ENCODE measurements around the gene CDK5RAP2.

CDK5RAP2 gene

DNA sequence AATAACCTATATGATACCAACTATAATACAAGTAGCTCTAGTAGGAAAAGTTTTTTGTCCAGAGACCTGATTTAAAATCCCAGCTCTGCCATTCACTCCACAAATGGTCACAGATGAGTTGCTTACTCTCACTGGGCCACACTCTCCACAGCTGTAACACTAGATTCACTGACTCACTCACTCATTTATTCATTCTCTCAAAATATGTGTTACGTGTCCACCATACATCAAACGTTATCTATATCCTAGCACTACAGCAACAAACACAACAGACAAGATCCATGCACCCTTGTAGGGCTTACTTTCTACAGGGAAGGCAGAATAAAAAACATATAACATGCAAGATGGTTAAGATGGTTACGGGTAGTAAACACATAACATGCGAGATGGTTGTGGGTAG, 146.3 kb downstream of the CDK5RAP2 start:
- no peak for DNase-seq

DNA sequence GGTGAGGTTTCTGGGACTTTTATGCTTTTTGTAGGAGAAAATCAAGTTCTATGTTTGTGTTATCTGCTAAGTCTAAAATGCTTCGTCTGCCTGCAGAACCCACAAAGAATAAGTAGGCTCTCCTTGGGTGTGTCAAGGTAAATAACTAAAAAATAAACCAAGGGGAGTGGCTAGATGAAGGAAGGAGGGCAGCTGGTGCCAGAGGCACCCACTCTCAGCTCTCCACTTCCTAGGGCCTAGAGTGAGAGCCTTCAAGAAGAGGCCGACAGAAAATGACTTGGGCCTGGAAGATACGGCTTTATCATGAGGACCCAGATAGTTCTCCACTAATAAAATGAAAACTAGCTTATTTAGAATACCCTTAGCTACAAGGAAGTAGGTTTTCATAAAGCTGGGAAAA, 147.4 kb downstream of the CDK5RAP2 start:
- no peak for DNase-seq

- no peak for DNase-seq
These were observed 148.7 kb downstream of the CDK5RAP2 start for GRCh38 chr9:120431268-120431667.

GRCh38 chr9:120424248-120424647, 155.7 kb downstream of the CDK5RAP2 start:
- no peak for DNase-seq

- no peak for DNase-seq
These were observed 156.2 kb downstream of the CDK5RAP2 start for GRCh38 chr9:120423812-120424211.

DNA sequence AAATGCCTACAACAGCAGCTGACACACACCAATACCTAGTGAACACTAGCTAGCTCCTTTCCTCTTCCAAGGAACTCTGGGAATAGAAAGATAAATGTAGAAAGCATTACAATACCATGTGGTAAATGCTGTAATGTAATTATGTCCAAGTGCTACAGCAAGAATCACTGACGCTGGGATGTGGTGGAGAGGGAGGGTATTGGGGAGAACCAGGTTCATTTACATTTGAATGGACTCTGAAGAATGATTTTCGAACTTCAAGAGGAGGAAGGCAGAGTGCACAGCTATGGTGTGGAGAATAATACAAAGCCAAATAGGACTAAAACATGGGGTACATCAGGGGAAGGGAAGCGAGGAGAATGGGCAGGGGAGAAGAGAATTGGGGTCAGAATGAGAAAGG, 158.0 kb downstream of the CDK5RAP2 start:
- no peak for DNase-seq

DNA sequence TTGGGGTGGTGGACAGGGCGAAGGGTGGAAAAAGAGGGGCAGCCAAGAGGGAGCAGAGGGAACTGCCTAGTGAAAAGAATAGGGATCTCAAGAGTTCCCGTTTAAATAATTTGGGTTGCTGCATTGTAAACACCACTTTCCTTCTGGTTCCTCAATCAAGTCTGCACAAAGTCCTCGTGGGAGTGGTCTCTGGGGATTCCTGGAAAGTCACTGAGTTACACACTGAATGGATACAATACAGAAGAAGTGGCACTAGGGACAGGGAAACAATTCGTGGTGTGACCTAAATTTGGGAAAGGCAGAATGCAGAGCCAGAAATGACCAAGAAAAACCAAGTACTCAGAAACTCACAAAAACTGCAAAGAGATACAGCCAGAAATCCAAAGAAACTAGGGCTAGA, 161.7 kb downstream of the CDK5RAP2 start:
- no peak for DNase-seq

DNA sequence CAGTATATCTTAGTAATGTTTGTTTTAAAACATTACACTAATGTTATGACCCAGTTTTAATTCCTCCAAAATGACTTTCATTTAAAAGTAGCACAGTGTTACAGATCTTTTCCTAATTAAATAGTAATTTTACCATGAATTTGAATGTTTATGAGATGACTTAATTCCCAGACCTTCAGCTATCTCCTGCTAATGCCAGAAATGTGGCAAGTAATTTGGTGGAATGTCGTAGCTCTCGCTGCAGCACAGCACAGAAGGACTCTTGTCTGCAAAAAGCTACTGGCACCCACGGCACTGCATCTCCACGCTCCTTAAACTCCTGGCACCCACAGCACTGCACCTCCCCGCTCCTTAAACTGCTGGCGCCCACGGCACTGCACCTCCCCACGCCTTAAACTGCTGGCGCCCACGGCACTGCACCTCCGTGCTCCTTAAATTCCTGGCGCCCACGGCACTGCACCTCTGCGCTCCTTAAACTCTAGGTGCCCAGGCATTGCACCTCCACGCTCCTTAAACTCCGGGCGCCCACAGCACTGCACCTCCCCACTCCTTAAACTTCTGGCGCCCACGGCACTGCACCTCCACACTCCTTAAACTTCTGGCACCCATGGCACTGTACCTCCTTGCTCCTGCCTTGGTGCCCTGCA, 163.1 kb downstream of the CDK5RAP2 start:
- DNase-seq: no peak

DNA sequence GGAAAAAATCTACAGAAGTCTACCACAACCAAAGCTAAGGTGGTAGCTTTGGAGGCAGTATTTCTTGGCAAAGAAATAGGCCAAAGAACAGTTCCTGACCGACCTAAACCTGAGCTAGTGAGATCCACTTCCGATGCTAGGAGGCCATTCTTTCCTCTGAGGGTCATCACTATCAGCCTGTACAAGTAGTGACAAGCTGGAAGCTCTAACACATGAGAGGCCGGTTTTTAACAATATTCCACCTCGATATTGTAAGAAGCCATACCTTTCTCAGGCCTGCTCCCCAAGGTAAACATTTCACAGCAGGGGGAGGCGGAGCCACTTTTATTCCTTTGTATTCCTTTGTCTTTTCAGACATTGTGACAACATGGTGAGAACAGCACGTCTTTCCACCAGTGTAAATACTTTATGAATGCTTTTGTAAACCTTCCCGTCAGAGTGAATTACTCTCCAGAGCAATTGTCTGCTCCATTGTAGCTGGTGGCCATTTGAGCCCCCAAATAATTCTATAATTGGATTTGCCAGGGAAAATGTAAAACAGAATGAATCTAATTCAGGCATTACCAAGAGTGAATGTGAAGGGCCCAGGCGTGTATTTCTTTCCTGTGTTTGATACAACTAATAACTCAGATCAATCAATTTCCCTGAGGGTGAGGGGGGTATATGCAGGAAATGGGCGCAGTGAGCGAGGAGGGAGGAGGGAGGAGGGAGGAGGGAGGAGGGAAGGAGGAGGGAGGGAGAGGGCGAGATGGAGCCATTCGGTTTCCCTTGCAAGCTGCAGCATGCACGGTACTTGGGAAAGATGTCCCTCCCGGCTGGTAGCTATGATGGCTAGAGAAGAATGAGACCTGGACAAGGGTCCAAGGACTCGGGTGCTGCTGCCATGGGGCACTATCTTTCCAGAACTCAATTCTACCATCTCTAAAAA, 166.6 kb downstream of the CDK5RAP2 start:
- no peak for DNase-seq

- DNase-seq: no peak
These were observed 167.5 kb downstream of the CDK5RAP2 start for GRCh38 chr9:120412425-120412951.

GRCh38 chr9:120411862-120412424, 168.0 kb downstream of the CDK5RAP2 start:
- no peak for DNase-seq

GRCh38 chr9:120410925-120411501, 169.0 kb downstream of the CDK5RAP2 start:
- no peak for DNase-seq

GRCh38 chr9:120408680-120409258, 171.2 kb downstream of the CDK5RAP2 start:
- no peak for DNase-seq

DNA sequence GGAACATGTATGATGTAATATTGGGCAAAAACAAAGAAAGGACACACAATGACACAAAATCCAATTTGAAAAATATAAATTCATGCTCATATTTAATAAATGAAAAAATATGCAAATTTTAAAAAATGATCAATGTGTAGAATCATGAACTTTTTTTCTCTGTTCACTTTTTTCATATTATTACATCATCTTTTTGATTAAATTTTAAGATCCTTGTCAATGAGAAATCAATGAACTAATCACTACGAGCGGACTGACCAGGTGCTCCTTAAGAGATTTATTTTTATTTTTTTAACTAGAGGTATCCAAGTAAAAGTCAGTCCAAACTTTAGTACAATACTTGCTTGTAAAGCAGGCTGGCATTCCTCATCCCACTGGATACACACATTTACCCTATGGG, 174.1 kb downstream of the CDK5RAP2 start:
- no peak for DNase-seq

- no peak for DNase-seq
These were observed 174.8 kb downstream of the CDK5RAP2 start for GRCh38 chr9:120405134-120405533.

DNA sequence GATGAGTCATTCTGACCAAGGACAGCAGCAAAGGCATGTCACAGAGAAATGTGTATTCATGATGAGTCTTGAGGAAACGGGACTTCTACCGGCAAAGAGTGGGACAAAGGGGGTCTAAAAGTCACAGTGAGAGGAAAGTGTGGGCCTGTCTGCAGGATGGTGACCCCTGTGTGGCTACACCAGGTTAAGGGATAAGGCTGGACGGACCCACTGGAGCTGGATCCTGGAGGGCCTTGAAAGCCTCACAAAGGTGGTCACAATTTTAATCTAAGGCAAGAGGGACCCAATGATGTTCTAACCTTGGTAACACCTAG, 176.5 kb downstream of the CDK5RAP2 start:
- no peak for DNase-seq

GRCh38 chr9:120402741-120403542, 177.0 kb downstream of the CDK5RAP2 start:
- no peak for DNase-seq

GRCh38 chr9:120399940-120400339, 180.0 kb downstream of the CDK5RAP2 start:
- no peak for DNase-seq

GRCh38 chr9:120398286-120398685, 181.7 kb downstream of the CDK5RAP2 start:
- DNase-seq: no peak

- no peak for DNase-seq
These were observed 182.5 kb downstream of the CDK5RAP2 start for GRCh38 chr9:120397453-120397852.

DNA sequence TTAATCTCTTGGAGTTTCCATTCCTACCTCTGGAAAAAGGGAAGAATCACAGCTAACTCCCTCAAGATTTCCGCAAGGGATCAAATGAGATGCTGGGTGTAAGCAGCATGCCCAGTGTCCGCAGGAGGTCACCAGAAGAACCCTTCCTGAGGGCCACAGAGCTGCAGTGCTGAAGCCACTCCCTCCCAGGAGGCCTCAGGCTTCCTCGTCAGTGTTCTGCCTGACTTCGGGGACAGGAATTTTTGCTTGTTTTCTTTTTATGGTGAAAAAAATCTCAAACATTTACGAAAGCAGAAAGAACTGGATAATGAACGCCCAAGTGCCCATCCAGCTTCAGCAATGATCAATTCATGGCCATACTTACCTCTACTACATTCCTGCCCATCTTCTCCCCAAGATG, 183.0 kb downstream of the CDK5RAP2 start:
- DNase-seq: no peak

GRCh38 chr9:120396418-120396817, 183.5 kb downstream of the CDK5RAP2 start:
- DNase-seq: no peak

All from activated CD4-positive, CD25-positive, alpha-beta regulatory T cell treated with anti-CD3 and anti-CD28 coated beads, Interleukin-2, amount 50 U/mL, for 72 hours (primary cell).